ENCODE results near the gene FLACC1. TPM values are rescaled to one million over a fixed set of nuclear protein-coding genes. Genes with fewer than 3 reads are reported as not detected.
"Not testable (repeated sequence)": the region's sequence is repeated elsewhere in the genome, so short reads cannot be mapped to it uniquely, and the experiment has no call there.

Gene FLACC1
- total and polyA plus RNA-seq, 5 donors from 2014 or later = 0.23 to 7.0 (median 1.6) TPM

- no peaks in the 10 kb centered on the region for H3K9me3 Mint-ChIP-seq
- DNase-seq = no peak
- Histone ChIP-seq H3K4me3 (ENCODE audit: low read depth, low read length) (no peak overlapping the region), H3K36me3 (ENCODE audit: control insufficient read depth, insufficient read depth, low read length) (peaks cover 90% of the 10 kb centered on the region), H3K27me3 (ENCODE audit: control insufficient read depth, insufficient read depth, low read length) (no peaks in the 10 kb centered on the region), H3K27ac (ENCODE audit: insufficient read depth, low read length, poor library complexity, severe bottlenecking) (no peak overlapping the region), H3K4me1 (ENCODE audit: control insufficient read depth, insufficient read depth, low read length, poor library complexity, severe bottlenecking) (no peaks in the 10 kb centered on the region), H3K9me3 (ENCODE audit: control insufficient read depth in 2 of 2, low read length in 2 of 2) (no peaks in the 10 kb centered on the region)
- H3K27ac Mint-ChIP-seq = no peak overlapping the region
- ATAC-seq (ENCODE audit: low read depth in 2 of 2) = no peak
- peaks cover 0 to 23% (median 0%) of the 10 kb centered on the region in 4 donors for H3K4me1 Mint-ChIP-seq
- H3K36me3 Mint-ChIP-seq = peaks cover 67% of the 10 kb centered on the region
- H3K27me3 Mint-ChIP-seq = no peaks in the 10 kb centered on the region
- H3K4me3 Mint-ChIP-seq = no peak overlapping the region
Measured at GRCh38 chr2:201383136-201383535, 26.0 kb upstream of the FLACC1 start.

GRCh38 chr2:201378496-201379397, 21.6 kb upstream of the FLACC1 start:
- DNase-seq (no peak), ATAC-seq (ENCODE audit: low read depth in 2 of 2) (no peak)
- Mint-ChIP-seq H3K4me3 (no peak overlapping the region), H3K9me3 (no peaks in the 10 kb centered on the region), H3K36me3 (peaks cover 57% of the 10 kb centered on the region), H3K27me3 (no peaks in the 10 kb centered on the region), H3K4me1 (peaks cover 0 to 11% (median 7%) of the 10 kb centered on the region in 4 donors), H3K27ac (peak overlapping the region in 1 of 3 donors; percentile 51)
- no peaks in the 10 kb centered on the region for H3K27me3 ChIP-seq (ENCODE audit: control insufficient read depth, insufficient read depth, low read length)
- no peak overlapping the region for H3K4me3 ChIP-seq (ENCODE audit: low read depth, low read length)
- peaks cover 57% of the 10 kb centered on the region for H3K36me3 ChIP-seq (ENCODE audit: control insufficient read depth, insufficient read depth, low read length)
- H3K4me1 ChIP-seq (ENCODE audit: control insufficient read depth, insufficient read depth, low read length, poor library complexity, severe bottlenecking) = no peaks in the 10 kb centered on the region
- no peaks in the 10 kb centered on the region for H3K9me3 ChIP-seq (ENCODE audit: control insufficient read depth in 2 of 2, low read length in 2 of 2)
- H3K27ac ChIP-seq (ENCODE audit: insufficient read depth, low read length, poor library complexity, severe bottlenecking) = no peak overlapping the region

GRCh38 chr2:201377218-201377617, 20.1 kb upstream of the FLACC1 start:
- H3K9me3 ChIP-seq (ENCODE audit: control insufficient read depth in 2 of 2, low read length in 2 of 2) = no peaks in the 10 kb centered on the region
- Mint-ChIP-seq H3K27me3 (no peaks in the 10 kb centered on the region), H3K4me3 (no peak overlapping the region), H3K4me1 (peaks cover 2 to 11% (median 10%) of the 10 kb centered on the region in 4 donors), H3K27ac (peak overlapping the region in 1 of 3 donors; percentile 5), H3K9me3 (peaks cover 0 to 1% (median 0%) of the 10 kb centered on the region in 7 donors), H3K36me3 (peaks cover 57% of the 10 kb centered on the region)
- DNase-seq (no peak), ATAC-seq (ENCODE audit: low read depth in 2 of 2) (no peak)
- no peaks in the 10 kb centered on the region for H3K4me1 ChIP-seq (ENCODE audit: control insufficient read depth, insufficient read depth, low read length, poor library complexity, severe bottlenecking)
- peaks cover 42% of the 10 kb centered on the region for H3K36me3 ChIP-seq (ENCODE audit: control insufficient read depth, insufficient read depth, low read length)
- no peaks in the 10 kb centered on the region for H3K27me3 ChIP-seq (ENCODE audit: control insufficient read depth, insufficient read depth, low read length)
- H3K4me3 ChIP-seq (ENCODE audit: low read depth, low read length) = no peak overlapping the region
- H3K27ac ChIP-seq (ENCODE audit: insufficient read depth, low read length, poor library complexity, severe bottlenecking) = no peak overlapping the region

GRCh38 chr2:201369775-201370174, 12.6 kb upstream of the FLACC1 start:
- no peak for ATAC-seq (ENCODE audit: low read depth in 2 of 2)
- Mint-ChIP-seq H3K27me3 (no peaks in the 10 kb centered on the region), H3K9me3 (peaks cover 0 to 22% (median 5%) of the 10 kb centered on the region in 7 donors), H3K4me1 (peaks cover 5 to 20% (median 14%) of the 10 kb centered on the region in 4 donors), H3K27ac (no peak overlapping the region), H3K4me3 (no peak overlapping the region), H3K36me3 (peaks cover 78% of the 10 kb centered on the region)
- Histone ChIP-seq H3K36me3 (ENCODE audit: control insufficient read depth, insufficient read depth, low read length) (peaks cover 7% of the 10 kb centered on the region), H3K4me3 (ENCODE audit: low read depth, low read length) (no peak overlapping the region), H3K9me3 (ENCODE audit: control insufficient read depth in 2 of 2, low read length in 2 of 2) (peaks cover 7 to 11% of the 10 kb centered on the region in 2 experiments), H3K27ac (ENCODE audit: insufficient read depth, low read length, poor library complexity, severe bottlenecking) (no peak overlapping the region), H3K4me1 (ENCODE audit: control insufficient read depth, insufficient read depth, low read length, poor library complexity, severe bottlenecking) (no peaks in the 10 kb centered on the region), H3K27me3 (ENCODE audit: control insufficient read depth, insufficient read depth, low read length) (no peaks in the 10 kb centered on the region)
- DNase-seq = no peak

- H3K4me1 ChIP-seq (ENCODE audit: control insufficient read depth, insufficient read depth, low read length, poor library complexity, severe bottlenecking); H3K4me3 ChIP-seq (ENCODE audit: low read depth, low read length); ATAC-seq (ENCODE audit: low read depth in 2 of 2); H3K27ac ChIP-seq (ENCODE audit: insufficient read depth, low read length, poor library complexity, severe bottlenecking); H3K4me3 Mint-ChIP-seq; DNase-seq; H3K27me3 ChIP-seq (ENCODE audit: control insufficient read depth, insufficient read depth, low read length); H3K27me3 Mint-ChIP-seq; H3K36me3 ChIP-seq (ENCODE audit: control insufficient read depth, insufficient read depth, low read length): not testable (repeated sequence)
- peaks cover 74% of the 10 kb centered on the region for H3K36me3 Mint-ChIP-seq
- H3K4me1 Mint-ChIP-seq = peaks cover 6 to 16% (median 12%) of the 10 kb centered on the region in 4 donors
- peaks cover 7 to 11% of the 10 kb centered on the region in 2 experiments for H3K9me3 ChIP-seq (ENCODE audit: control insufficient read depth in 2 of 2, low read length in 2 of 2)
- H3K9me3 Mint-ChIP-seq = peaks cover 0 to 22% (median 5%) of the 10 kb centered on the region in 7 donors
- peak overlapping the region in 1 of 3 donors; percentile 26 for H3K27ac Mint-ChIP-seq
Measured at GRCh38 chr2:201369318-201369717, 12.2 kb upstream of the FLACC1 start.

GRCh38 chr2:201366146-201366545, 9.0 kb upstream of the FLACC1 start:
- peaks cover 60% of the 10 kb centered on the region for H3K36me3 Mint-ChIP-seq
- H3K4me3 Mint-ChIP-seq = no peak overlapping the region
- peaks cover 0 to 22% (median 5%) of the 10 kb centered on the region in 7 donors for H3K9me3 Mint-ChIP-seq
- Histone ChIP-seq H3K27ac (ENCODE audit: insufficient read depth, low read length, poor library complexity, severe bottlenecking) (no peak overlapping the region), H3K36me3 (ENCODE audit: control insufficient read depth, insufficient read depth, low read length) (peaks cover 7% of the 10 kb centered on the region), H3K4me1 (ENCODE audit: control insufficient read depth, insufficient read depth, low read length, poor library complexity, severe bottlenecking) (peaks cover 28% of the 10 kb centered on the region), H3K9me3 (ENCODE audit: control insufficient read depth in 2 of 2, low read length in 2 of 2) (peaks cover 7 to 11% of the 10 kb centered on the region in 2 experiments), H3K4me3 (ENCODE audit: low read depth, low read length) (no peak overlapping the region), H3K27me3 (ENCODE audit: control insufficient read depth, insufficient read depth, low read length) (no peaks in the 10 kb centered on the region)
- DNase-seq = no peak
- no peak overlapping the region for H3K27ac Mint-ChIP-seq
- no peak for ATAC-seq (ENCODE audit: low read depth in 2 of 2)
- no peaks in the 10 kb centered on the region for H3K27me3 Mint-ChIP-seq
- peaks cover 27 to 34% (median 31%) of the 10 kb centered on the region in 4 donors for H3K4me1 Mint-ChIP-seq

- H3K27me3 ChIP-seq (ENCODE audit: control insufficient read depth, insufficient read depth, low read length) = no peaks in the 10 kb centered on the region
- no peak overlapping the region for H3K4me3 ChIP-seq (ENCODE audit: low read depth, low read length)
- peak in 2 of 3 donors; percentile 62 to 68 for DNase-seq
- H3K27me3 Mint-ChIP-seq = no peaks in the 10 kb centered on the region
- peaks cover 0 to 22% (median 5%) of the 10 kb centered on the region in 7 donors for H3K9me3 Mint-ChIP-seq
- H3K27ac ChIP-seq (ENCODE audit: insufficient read depth, low read length, poor library complexity, severe bottlenecking) = no peak overlapping the region
- H3K4me3 Mint-ChIP-seq = peak overlapping the region; percentile 18 to 71 (median 49)
- H3K27ac Mint-ChIP-seq = peak overlapping the region; percentile 49 to 91 (median 83)
- H3K4me1 Mint-ChIP-seq = peaks cover 30 to 46% (median 40%) of the 10 kb centered on the region in 4 donors
- peaks cover 60% of the 10 kb centered on the region for H3K36me3 Mint-ChIP-seq
- peaks cover 3% of the 10 kb centered on the region for H3K36me3 ChIP-seq (ENCODE audit: control insufficient read depth, insufficient read depth, low read length)
- H3K9me3 ChIP-seq (ENCODE audit: control insufficient read depth in 2 of 2, low read length in 2 of 2) = peaks cover 7 to 11% of the 10 kb centered on the region in 2 experiments
- peak; percentile 81 for ATAC-seq (ENCODE audit: low read depth in 2 of 2)
- H3K4me1 ChIP-seq (ENCODE audit: control insufficient read depth, insufficient read depth, low read length, poor library complexity, severe bottlenecking) = peaks cover 34% of the 10 kb centered on the region
Measured at GRCh38 chr2:201363857-201364560, 6.9 kb upstream of the FLACC1 start.
